Measurements from ENCODE around the gene ARHGEF17. TPM values are rescaled to one million over a fixed set of nuclear protein-coding genes. Genes with fewer than 3 reads are reported as not detected.

Gene ARHGEF17
- total and polyA plus RNA-seq, 8 donors, result 5.0 to 66.5 (median 33.6) TPM

- peaks cover 0 to 10% (median 3%) of the 10 kb centered on the region in 4 donors for H3K4me1 ChIP-seq
- no peaks in the 10 kb centered on the region for H3K9me3 ChIP-seq
- WGBS, 5 donors, result 78 to 98% (median 92%) methylated on average over 3 of the region's 3 CpGs
- peaks cover 0 to 22% (median 0%) of the 10 kb centered on the region in 3 donors for H3K27me3 ChIP-seq
- H3K36me3 ChIP-seq, result no peaks in the 10 kb centered on the region
- TF ChIP-seq EP300 (IDR thresholded peaks at IDR 0.05) (no peak), POLR2A (IDR thresholded peaks at IDR 0.05) (no peak)
- TF ChIP-seq, protein P1, sequence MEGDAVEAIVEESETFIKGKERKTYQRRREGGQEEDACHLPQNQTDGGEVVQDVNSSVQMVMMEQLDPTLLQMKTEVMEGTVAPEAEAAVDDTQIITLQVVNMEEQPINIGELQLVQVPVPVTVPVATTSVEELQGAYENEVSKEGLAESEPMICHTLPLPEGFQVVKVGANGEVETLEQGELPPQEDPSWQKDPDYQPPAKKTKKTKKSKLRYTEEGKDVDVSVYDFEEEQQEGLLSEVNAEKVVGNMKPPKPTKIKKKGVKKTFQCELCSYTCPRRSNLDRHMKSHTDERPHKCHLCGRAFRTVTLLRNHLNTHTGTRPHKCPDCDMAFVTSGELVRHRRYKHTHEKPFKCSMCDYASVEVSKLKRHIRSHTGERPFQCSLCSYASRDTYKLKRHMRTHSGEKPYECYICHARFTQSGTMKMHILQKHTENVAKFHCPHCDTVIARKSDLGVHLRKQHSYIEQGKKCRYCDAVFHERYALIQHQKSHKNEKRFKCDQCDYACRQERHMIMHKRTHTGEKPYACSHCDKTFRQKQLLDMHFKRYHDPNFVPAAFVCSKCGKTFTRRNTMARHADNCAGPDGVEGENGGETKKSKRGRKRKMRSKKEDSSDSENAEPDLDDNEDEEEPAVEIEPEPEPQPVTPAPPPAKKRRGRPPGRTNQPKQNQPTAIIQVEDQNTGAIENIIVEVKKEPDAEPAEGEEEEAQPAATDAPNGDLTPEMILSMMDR (IDR thresholded peaks at IDR 0.05), result no peak
- no peak overlapping the region for H3K4me3 ChIP-seq
- H3K27ac ChIP-seq, result no peak overlapping the region
- intact Hi-C loops (cut with DNase I; ENCODE audit: low total_unique reads), result loop anchor here (10.0 kb wide), 1 partner anchor 97 kb away; no protein-coding TSS in a partner anchor
- no peak for DNase-seq
Observed at GRCh38 chr11:73297702-73298101, 10.4 kb upstream of the ARHGEF17 start.

- Histone ChIP-seq H3K27me3 (peaks cover 0 to 22% (median 0%) of the 10 kb centered on the region in 3 donors), H3K4me1 (peaks cover 0 to 10% (median 3%) of the 10 kb centered on the region in 4 donors), H3K4me3 (no peak overlapping the region), H3K27ac (no peak overlapping the region), H3K36me3 (no peaks in the 10 kb centered on the region), H3K9me3 (no peaks in the 10 kb centered on the region)
- TF ChIP-seq EP300 (IDR thresholded peaks at IDR 0.05) (no peak), POLR2A (IDR thresholded peaks at IDR 0.05) (no peak), POLR2AphosphoS5 (IDR thresholded peaks at IDR 0.05) (no peak)
- TF ChIP-seq, protein P1 (IDR thresholded peaks at IDR 0.05), result no peak
- WGBS, 5 donors, result 68 to 86% (median 76%) methylated on average over 5 of the region's 5 CpGs
- intact Hi-C loops (cut with DNase I; ENCODE audit: low total_unique reads), result loop anchor here (10.0 kb wide), 1 partner anchor 97 kb away; no protein-coding TSS in a partner anchor
- no peak for DNase-seq
Observed at GRCh38 chr11:73298233-73298632, 9.8 kb upstream of the ARHGEF17 start.

GRCh38 chr11:73299751-73300150 lies 8.3 kb upstream of the ARHGEF17 start:
- Histone ChIP-seq H3K9me3 (no peaks in the 10 kb centered on the region), H3K4me1 (peaks cover 0 to 10% (median 3%) of the 10 kb centered on the region in 4 donors), H3K4me3 (no peak overlapping the region), H3K27me3 (peaks cover 0 to 22% (median 0%) of the 10 kb centered on the region in 3 donors), H3K36me3 (no peaks in the 10 kb centered on the region), H3K27ac (no peak overlapping the region)
- 85 to 92% (median 89%) methylated on average over 9 to 10 of the region's 10 CpGs for WGBS, 5 donors
- intact Hi-C loops (cut with DNase I; ENCODE audit: low total_unique reads), result loop anchor here (5.0 to 10.0 kb wide), 2 partner anchors 38 to 95 kb away; no protein-coding TSS in a partner anchor
- TF ChIP-seq, protein P1 (IDR thresholded peaks at IDR 0.05), result no peak
- no peak for TF ChIP-seq EP300 (IDR thresholded peaks at IDR 0.05)
- no peak for TF ChIP-seq POLR2A (IDR thresholded peaks at IDR 0.05)
- TF ChIP-seq POLR2AphosphoS5 (IDR thresholded peaks at IDR 0.05), result no peak
- no peak for DNase-seq

GRCh38 chr11:73306069-73306841 lies 1.8 kb upstream of the ARHGEF17 start:
- intact Hi-C loops (cut with DNase I; ENCODE audit: low total_unique reads), result no loop called here
- H3K36me3 ChIP-seq, result no peaks in the 10 kb centered on the region
- DNase-seq, result no peak
- 60 to 76% (median 73%) methylated on average over 7 of the region's 7 CpGs for WGBS, 5 donors
- TF ChIP-seq POLR2A (IDR thresholded peaks at IDR 0.05), result no peak
- no peak for TF ChIP-seq EP300 (IDR thresholded peaks at IDR 0.05)
- no peak for TF ChIP-seq POLR2AphosphoS5 (IDR thresholded peaks at IDR 0.05)
- TF ChIP-seq, protein P1 (IDR thresholded peaks at IDR 0.05), result no peak
- peak overlapping the region in 2 of 5 donors; percentile 95 to 97 for H3K27ac ChIP-seq
- no peaks in the 10 kb centered on the region for H3K27me3 ChIP-seq
- H3K4me3 ChIP-seq, result no peak overlapping the region
- peaks cover 25 to 47% (median 43%) of the 10 kb centered on the region in 4 donors for H3K4me1 ChIP-seq
- no peaks in the 10 kb centered on the region for H3K9me3 ChIP-seq

Data from stomach (tissue), 9 donors.